ENCODE data around the gene KCNMA1.

- TF ChIP-seq CTCF (IDR thresholded peaks at IDR 0.05 in 8 of 11, conservative IDR thresholded peaks at IDR 0.05 in 3 of 11), result no peak
- no peak for TF ChIP-seq POLR2A (IDR thresholded peaks at IDR 0.05)
- no peak for TF ChIP-seq POLR2AphosphoS5 (IDR thresholded peaks at IDR 0.05)
These were observed 266.2 kb downstream of the KCNMA1 start for GRCh38 chr10:77371421-77371820.
